T-helper 1 cell treated with Interleukin-12 subunit alpha and Interleukin-12 subunit beta and Interleukin-4 antibody, amounts not matched to agents 30 ng/mL and 1 ng/mL, for 36 hours (primary cell): ENCODE measurements around the gene PLAGL2. TPM values are rescaled to one million over a fixed set of nuclear protein-coding genes. Genes with fewer than 3 reads are reported as not detected.
"Not testable (repeated sequence)": the region's sequence is repeated elsewhere in the genome, so short reads cannot be mapped to it uniquely, and the experiment has no call there.

ENCODE experiments used
- intact Hi-C: fragments of 100-400 bp; cut with micrococcal nuclease; formaldehyde crosslinking; loops from one replicate; pipeline ENCODE4 v1.15.1; 2024
- total RNA-seq: library from RNA; stranded (reverse); gene quantifications from 2 replicates; pipeline ENCODE4 v1.2.3, GENCODE V29; 2022

PLAGL2 gene
- total RNA-seq, 1 donor from 2014 or later: 35.5 TPM

DNA sequence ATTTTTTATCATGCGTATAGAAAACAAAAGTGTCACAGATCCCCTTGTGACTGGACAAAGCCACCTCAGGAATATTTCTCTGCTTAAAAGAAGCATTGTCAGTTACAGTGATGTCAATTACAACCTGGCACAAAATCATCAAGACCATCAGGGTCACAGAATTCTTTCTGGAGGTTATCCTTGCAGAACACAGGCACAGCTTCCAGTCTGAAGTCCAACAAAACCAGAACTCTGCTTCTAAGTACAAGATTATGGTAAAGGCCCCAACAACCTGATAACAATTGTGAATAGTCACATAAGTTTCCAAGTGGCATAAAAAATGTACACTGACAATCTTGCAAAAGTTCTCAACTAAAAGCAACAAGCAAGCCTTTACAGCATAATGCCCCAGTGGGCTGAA, 21.0 kb downstream of the PLAGL2 start:
- intact Hi-C loops: no loop called here

DNA sequence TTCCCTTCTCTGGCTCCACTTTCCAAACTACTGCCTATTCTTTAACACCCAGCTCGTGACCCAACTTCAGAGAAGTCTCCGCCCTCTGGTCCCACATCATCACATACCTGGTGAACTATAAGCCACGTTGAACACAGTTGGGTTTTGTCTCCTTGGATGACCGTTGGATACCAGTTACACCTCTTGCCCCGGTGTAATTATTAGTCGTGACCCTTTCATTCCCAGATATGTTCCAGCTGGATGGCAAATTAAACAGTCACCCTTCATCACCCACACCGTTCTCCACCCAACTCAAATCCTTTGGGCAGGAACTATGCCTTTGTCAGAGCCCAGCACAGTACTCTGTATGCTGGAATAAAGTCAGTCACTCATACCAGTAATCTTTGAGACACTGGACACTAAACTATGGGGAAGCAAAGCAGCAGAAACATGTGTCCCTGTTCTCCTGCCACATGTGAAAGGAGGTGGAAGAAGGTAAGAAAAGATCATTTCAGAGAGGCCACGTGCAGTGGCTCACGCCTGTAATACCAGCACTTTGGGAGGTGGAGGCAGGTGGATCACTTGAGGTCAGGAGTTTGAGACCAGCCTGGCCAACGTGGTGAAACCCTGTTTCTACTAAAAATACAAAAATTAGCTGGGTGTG, 22.5 kb downstream of the PLAGL2 start:
- intact Hi-C loops: no loop called here

DNA sequence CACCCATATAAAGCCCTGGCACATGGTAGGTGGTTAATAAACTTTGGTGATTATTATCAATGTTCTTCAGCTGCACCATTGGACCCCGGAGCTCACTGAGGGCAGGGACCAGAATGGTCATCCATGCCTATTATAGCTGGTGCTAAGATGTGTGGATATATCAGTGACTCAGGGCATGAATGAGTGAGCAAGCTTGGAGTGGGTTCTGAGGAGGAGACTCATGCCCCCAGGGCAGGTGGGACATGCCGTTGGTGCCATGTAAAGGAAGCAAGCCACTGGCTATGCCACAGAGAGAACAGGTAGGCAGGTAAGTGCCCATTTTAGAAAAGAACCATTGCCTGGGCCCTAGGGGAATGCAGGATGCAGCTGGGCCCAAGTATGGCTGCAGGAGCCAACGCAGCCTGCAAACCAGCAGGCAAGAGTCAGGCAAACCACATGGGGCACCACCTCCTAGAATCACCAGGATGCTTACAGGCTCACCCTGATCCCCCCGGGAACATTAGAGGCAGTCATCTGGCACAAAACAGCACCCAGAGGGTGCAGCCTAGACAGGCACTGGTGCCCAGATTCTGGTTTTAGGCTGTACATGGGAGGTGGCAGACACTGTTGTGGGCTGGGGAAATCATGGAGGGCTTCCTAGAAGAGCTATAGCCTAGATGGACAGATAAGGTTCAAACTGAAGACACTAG, 23.5 kb downstream of the PLAGL2 start:
- intact Hi-C loops: no loop called here

DNA sequence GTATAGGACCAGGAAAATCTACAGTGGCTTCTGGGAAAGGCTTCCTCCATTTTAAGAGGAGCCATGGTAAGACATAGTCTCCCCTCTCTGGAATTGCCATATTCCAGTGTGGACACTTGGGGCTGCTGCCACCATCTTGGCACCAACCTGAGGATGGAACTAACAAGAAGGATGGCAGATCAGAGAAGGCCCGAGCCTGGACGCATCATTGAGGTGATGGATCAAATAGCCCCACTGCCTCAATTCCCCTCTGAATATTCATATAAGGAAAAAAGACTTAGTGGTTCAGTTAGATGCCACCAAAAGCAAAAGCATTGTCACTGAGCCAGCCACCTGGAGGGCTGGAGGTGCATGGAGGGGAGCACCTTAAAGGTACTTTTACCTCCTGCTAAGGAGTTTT, 25.9 kb downstream of the PLAGL2 start:
- intact Hi-C loops: no loop called here

DNA sequence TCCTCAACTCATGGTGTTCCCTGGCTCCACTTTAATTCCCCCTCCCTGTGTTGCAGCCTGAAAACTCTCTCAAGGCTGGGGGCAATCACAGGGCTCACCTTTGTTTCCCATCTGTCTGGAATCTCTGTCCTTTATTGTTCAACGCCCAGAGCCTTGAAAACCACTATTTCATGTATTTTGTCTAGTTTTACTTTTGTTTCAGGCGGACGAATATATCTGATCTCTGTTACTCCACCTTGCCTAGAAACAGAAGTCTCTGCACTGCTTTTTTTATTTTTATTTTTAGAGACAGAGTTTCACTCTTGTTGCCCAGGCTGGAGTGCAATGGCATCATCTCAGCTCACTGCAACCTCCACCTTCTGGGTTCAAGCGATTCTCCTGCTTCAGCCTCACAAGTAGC, 27.6 kb downstream of the PLAGL2 start:
- intact Hi-C loops: no loop called here

DNA sequence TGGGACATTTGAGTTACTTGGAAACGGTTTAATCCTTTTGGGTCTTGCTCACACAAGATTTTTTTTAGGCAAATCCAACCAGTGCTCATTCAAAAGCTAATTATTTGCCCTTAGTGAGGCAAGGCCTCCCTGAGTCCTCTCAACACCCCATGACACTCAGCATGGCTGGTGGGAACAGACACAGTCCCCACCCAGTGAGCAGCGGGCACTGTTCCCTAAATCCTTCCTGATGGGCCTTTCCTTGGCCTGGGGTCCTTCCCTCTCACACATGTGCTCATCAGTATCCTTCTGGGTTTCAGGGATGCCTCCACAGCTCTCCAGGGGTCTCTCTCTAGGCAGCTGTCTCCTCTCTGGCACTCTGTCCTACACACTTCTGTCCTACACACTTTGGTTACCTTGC, 28.0 kb downstream of the PLAGL2 start:
- intact Hi-C loops: no loop called here

DNA sequence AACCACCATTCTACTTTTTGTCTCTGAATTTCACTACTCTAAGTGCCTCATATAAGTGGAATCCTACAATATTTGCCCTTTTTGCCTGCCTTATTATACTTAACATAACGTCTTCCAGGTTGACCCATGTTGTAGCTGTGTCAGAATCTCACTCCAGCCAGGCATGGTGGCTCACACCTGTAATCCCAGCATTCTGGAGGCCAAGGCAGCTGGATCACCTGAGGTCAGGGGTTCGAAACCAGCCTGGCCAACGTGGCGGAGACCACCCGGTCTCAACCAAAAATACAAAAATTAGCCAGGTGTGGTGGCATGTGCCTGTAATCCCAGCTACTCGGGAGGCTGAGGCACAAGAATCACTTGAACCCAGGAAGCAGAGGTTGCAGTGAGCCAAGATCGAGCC, 29.8 kb downstream of the PLAGL2 start:
- intact Hi-C loops: not testable (repeated sequence)

DNA sequence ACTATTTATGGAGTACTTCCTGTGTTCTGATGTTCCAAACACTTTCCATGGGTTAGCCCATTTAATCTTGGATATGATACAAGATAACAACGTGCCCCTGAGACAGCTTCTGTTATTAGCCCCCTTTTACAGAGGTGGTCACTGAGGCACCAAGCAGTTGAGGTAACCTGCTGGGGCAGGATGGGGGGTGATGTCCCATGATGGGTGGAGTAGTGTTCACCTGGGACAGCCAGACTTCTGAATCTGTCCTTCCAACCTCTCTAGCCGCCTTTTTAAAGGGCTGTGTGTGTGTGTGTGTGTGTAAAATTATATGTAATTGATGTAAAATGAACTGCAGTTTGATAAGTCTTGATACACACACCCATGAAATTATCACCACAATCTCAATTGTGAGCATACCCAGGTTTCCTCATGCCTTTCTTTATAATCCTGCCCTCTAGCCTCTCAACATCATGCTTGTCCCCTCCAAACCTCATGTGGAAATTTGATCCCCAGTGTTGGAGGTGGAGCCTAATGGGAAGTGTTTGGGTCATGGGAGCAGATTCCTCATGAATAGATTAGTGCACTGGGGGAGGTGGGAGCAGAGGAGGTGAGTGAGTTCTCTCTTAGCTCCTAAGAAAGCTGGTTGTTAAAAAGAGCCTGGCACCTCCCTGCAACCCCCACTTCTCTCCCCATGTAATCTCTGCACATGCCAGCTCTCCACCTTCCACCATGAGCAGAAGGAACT, 39.2 kb downstream of the PLAGL2 start:
- intact Hi-C loops: no loop called here

DNA sequence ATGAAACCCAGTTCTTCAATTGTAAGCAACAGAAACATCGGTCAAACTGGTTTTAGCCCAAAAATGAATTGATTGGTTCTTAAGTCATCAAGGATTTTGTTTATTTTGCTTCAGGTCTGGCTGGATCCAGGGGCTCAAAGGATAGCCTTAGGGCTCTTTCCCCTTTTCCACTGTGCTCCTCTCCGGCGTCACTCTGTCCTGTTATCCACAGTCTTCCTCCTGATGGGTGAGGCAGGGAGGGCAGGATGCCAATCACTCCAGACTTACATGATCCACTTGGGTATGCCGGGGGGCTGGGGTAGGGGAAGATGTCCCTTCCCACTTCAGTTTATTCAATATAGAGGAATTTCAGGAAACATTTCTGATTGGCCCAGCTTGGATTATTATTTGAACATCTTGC, 40.0 kb downstream of the PLAGL2 start:
- intact Hi-C loops: no loop called here

DNA sequence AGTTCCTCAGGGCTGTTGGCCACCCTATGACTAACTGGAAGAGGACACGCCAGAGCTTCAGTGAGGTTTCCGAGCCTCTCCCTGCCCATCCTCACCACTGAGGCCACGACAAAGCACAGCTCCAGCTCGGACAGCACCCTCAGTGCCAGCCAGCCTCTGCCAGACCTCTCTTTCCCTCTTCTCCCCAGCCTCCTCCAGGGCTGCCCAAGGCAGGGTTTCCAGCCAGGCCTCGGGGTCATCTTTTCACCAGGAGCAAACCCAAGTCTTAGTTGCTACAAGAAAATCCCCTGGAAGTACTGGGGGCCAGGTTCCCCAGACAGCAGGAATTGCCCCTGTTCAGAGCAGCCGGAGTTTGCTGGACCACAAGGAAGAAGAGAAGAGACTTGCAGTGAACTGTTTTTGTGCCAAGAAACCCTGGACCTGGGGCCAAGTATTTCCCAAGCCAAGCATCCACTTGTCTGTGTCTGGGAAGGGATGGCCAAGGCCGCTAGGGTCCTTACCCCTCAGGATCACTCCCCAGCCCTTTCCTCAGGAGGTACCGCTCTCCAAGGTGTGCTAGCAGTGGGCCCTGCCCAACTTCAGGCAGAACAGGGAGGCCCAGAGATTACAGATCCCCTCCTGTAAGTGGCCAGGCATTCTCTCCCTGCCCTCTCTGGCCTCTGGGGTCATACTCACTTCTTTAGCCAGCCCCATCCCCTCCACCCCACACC, 41.6 kb downstream of the PLAGL2 start:
- intact Hi-C loops: no loop called here

DNA sequence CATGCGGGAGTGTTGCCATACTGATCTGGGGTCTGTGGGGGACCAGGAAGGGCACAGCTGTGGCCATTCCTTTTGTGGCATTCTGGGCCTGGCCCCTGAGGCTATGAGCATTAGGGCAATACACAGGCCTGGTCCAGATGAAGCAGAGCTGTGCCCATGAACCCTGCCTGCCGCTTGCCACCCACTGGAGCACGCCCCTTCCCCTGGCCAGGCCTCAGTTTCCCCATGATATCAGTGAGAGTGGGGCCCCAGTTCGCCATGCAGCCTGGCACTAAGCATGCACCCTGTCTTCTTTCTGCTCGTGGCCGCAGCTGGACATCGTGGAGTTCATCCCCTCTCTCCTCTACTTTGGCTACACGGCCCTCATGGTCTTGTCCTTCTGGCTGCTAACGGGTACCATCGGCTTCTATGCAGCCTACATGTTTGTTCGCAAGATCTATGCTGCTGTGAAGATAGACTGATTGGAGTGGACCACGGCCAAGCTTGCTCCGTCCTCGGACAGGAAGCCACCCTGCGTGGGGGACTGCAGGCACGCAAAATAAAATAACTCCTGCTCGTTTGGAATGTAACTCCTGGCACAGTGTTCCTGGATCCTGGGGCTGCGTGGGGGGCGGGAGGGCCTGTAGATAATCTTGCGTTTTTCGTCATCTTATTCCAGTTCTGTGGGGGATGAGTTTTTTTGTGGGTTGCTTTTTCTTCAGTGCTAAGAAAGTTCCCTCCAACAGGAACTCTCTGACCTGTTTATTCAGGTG, 42.4 kb downstream of the PLAGL2 start:
- intact Hi-C loops: no loop called here

DNA sequence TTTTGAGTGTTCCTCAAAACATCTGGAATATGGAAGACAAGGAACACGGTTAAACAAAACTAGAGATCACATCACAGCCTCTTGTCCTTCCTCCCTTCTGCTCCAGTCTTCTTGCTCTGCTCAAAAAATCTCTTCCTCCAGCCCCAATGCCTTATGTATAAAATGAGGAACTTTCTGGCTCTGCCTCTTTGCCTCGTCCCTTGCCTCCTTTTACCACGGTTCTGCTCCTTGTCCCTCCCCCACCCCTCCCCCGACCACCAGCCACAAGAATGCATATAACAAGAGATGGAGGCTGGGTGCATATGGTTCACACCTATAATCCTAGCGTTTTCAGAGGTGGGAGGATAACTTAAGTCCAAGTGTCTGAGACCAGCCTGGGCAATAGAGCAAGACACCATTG, 43.6 kb downstream of the PLAGL2 start:
- intact Hi-C loops: no loop called here

DNA sequence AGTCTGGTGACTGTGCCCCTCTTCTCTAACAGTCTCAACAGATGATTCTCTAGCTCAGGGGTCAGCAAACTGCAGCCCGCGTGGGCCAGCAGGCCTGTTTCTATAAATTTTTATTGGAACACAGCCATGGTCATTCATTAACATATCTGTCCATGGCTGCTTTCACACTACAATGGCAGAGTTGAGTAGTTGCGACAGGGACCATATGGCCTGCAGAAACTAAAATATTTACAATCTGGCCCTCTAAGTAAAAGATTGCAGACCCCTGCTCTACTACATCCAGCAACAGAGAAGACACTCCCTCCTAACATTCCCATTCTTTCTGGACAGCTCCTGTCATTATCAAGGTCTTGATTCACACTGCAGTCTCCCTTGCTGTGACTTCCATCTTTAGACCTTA, 45.2 kb downstream of the PLAGL2 start:
- intact Hi-C loops: no loop called here

DNA sequence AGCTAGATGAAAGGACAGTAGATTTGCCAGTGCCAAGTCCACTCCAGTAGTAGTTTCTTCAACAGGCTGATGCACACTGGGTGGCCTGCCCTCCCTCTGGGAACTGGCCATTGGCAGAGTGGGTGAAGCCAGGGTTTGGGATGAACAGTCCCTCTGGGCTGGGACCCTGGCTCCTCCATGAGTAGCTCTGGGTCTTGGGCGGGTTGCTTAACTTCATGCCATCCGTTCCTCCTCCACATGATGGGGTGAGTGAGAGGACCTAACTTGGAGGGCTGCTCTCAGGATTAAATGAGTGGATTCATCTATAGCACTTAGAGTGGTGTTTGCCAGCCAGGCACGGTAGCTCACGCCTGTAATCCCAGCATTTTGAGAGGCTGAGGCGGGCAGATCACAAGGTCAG, 47.2 kb downstream of the PLAGL2 start:
- intact Hi-C loops: no loop called here

DNA sequence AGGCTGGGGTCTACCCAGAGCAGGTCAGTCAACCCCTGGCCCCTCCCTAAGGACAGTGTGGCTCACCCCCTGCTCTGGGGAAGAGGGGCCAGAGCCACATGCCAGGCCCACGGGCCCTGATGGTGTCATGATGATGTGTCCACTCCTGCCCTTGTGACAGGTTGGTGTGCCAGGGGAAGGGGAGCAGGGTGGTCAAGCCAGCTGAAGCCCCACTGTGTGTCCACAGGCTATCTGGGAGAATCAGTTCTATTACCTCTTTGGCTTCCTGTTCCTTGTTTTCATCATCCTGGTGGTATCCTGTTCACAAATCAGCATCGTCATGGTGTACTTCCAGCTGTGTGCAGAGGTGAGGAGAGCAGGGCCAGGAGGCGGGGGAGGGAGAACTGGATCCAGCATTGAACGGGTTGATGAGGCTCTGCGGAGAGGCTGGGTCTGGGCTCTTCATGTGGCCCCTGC, 47.7 kb downstream of the PLAGL2 start:
- intact Hi-C loops: no loop called here

DNA sequence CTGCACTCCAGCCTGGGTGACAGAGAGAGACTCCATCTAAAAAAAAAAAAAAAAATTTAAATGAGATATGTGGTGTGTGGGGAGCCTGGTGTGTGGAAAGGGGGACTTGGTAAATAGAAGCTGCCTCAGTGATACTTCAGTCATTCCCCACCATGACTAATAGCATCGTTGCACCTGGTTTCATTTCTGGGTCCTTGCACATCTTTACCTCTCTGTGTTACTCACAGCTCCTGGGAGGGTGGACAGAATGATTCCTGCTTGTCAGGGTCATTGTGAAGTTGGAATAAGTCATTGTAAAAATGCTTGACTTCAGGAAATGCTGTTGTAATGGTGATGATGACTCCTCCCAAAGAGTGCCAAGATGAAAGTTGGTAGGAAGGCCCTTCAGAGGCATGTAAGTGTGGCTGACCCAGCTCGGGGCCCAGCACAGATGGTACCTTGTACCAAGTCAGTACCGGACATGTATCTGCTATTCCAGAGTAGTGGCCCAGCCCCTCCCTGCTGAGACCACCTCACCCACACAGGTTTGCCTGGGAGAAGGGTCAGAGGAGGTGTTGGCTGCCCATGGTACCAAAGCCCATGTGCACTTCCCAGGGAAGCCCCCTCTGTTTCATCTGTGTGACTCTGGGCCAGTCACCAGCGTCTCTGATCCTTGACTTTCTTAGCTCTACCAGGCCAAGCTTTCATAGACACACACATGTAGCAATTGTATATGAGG, 48.4 kb downstream of the PLAGL2 start:
- intact Hi-C loops: no loop called here

DNA sequence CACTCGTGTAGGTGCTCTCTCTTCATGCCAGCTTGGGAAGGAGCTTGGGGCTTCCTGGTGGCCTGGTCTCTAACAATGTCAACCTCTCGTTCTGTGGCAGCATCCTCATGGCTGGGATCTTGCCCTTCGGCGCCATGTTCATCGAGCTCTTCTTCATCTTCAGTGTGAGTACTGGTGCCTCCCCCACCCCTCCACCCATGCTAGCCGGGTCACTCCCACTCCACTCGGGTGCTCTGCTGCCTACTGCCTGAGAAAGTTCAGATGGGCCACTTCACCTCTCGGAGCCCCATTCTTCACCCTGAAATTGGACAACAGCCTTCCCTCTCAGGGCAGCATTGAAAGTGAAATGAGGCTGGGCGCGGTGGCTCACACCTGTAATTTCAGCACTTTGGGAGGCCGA, 49.2 kb downstream of the PLAGL2 start:
- intact Hi-C loops: no loop called here

DNA sequence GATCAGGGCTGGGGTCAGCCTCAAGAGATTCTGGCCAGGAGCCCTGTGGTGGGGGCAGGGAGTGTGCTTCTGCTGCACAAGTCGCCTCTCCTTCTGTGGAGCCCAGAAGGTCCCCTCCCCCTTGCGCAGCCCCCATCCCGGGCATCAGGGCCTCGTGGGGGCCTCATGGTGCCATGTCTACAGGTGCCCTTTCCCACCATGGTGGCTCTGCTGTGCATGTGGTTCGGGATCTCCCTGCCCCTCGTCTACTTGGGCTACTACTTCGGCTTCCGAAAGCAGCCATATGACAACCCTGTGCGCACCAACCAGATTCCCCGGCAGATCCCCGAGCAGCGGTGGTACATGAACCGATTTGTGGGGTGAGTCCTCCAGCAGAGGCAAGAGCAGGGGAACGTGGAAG, 49.9 kb downstream of the PLAGL2 start:
- intact Hi-C loops: no loop called here

DNA sequence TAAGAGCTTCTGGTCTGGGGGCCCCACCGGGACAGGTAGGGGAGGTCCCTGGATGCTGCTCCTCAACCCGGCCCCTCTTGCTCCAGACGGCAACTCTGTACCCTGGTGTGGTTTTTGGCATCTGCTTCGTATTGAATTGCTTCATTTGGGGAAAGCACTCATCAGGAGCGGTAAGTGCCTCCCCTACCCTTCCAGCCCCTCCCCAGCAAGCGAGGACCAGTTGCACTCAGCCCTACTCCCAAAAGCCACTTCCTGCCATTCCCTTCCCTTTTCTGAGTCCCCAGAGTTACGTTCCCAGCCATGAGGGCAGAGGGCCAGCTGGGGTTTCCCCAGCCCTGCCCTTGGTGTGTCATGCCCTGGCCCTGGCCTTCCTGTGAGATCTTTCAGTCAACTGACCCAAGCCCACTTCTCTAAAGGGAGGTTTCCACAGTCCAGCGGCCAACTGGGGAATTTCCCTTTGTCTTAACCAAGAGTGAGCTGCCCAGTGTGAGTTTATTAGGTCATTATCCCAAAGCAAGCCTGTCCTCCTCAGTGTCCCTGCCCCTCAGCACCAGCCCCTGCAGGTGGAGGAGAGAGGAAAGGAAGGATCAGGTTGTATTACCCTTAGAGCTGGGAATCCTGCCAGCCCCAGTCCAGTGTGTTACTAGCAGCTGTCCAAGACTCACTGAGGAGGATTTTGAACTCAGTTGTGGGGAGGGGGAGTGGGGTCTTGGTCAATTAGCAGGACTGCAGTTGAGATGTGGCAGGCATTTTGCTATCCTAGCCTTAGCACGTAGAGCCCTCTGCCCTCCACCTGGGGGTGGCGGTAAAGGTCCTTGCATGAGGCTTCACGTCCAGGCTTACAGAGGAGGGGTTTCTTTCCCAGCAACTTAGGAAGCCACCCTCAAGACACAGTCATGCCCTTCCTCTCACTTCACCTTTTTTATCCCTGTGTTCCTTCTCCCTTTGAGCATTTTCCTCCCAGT, 52.2 kb downstream of the PLAGL2 start:
- intact Hi-C loops: no loop called here
